GM18502 (cell line): ENCODE measurements around the gene ID3.
"Not testable (repeated sequence)": the region's sequence is repeated elsewhere in the genome, so short reads cannot be mapped to it uniquely, and the experiment has no call there.

Experiments used
- ATAC-seq: cut with Tn5 transposase; IDR thresholded peaks from one replicate; pipeline ENCODE4 v1.9.1; 2021; ENCODE audit warnings: mild to moderate bottlenecking; ENCODE audit not compliant: unreplicated experiment, poor library complexity

Gene ID3

DNA sequence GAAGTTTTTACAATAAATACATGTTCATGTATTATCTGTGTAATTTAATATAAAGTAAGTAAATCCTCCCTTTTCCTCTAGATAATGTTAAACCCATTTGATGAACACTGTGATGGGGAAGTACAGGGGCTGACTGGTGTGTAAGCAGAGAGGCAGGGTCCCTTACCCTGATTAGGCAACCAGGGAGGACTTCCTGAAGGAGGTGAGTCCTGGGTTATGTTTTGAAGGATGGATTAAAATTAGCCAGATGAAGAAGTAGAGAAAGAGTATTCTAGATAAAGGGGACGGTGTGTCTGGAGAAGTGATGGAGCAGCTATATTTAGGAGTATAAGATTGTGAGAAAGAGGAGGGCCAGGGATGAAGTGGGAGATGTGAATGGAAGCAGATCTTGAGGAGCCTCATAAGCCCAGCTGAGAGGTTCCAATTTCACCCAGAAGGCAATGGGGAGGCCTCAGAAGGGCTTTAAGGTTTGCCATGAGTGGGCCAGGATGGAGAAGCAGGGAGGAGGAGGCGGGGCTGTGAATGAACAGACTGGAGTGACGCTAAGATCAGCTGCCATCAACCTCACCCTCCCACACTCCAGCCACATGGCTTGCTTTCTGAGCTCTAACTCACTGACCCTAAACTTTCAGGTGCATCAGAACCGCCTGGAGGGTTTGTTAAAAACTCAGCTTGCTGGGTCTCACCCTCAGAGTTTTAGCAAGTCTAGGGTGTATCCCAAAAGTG is 30.9 kb upstream of the ID3 start:
- ATAC-seq = no peak

DNA sequence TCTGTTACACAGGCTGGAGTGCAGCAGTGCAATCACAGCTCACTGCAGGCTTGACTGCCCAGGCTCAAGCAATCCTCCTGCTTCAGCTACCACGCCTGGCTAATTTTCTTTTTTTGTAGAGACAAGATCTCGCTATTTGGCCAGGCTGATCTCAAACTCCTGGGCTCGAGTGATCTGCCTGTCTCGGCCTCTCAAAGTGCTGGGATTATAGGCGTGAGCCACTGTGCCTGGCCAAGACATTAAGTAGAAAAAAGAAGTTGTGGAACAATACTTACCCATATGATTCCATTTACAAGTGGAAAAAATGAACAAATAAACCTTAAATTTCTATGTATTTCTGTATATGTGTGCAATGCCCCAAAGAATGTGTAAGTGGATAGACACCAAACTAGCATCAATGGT is 30.3 kb upstream of the ID3 start:
- ATAC-seq = no peak

DNA sequence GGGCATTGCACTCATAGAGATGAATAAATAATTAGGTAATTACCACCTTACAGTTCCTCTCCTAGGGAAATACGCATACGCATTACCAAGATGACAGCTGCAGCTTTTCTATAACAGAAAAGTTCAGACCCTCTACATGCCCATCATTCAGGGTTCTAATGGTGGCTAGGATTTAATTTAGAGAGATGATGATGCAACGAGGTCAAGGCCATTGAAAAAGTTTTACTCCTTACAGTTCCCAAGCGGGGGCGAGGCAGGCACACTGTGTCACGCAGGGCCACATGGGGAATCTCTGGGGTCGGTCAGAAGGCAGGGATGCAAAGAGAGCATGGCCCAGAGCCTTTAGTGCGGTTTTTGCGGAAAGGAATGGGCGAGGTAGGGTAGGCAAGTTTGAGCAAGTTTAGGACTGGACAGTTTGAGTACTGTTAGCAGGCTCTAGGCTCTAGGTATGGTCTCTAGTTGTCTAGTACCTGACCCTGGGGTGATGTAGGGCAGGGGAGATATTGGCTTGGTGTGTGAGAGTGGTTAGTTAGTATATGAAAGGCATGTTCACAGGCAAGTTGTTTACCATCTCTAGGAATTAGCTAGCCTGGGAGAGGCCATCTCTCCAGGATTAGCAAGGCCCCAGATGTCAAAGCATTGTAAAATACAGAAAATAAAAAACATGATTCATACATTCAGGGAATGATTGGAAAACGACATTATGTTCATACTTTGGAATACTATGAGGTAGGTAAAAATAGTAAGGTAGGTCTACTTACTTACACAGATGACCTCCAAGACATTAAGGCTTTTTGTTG is 29.6 kb upstream of the ID3 start:
- ATAC-seq = no peak

DNA sequence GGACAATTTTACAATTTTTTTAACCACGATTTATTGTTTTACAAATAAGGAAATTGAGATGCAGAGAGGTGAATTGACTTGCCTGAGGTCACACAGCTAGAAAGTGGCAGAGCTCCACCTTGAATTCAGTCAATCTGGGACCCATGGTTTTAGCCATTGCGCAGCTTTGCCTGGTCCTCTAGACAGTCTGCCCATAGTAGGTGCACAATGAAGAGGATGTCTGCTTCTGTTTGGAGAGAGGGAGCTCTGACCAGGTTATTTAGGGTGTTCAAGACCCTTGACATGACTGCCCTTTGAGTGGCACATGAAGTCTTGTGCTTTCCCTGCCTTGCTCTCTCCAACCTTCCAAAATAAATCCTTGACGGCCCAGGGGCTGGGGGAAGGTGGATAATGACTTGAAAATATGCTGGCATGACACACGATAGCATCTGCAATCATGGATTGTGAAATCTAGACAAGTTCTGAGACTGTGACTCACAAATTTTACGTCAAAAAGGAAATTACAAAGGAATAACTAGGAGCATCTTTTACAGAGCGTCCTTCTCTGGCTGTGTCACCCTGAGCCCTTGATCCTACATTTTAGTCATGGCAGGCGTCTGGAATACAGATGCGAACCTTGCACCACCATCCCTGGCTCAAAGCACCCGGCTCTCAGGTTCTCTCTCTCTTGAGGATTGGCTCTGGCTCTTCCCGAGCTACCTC is 26.2 kb upstream of the ID3 start:
- no peak for ATAC-seq

DNA sequence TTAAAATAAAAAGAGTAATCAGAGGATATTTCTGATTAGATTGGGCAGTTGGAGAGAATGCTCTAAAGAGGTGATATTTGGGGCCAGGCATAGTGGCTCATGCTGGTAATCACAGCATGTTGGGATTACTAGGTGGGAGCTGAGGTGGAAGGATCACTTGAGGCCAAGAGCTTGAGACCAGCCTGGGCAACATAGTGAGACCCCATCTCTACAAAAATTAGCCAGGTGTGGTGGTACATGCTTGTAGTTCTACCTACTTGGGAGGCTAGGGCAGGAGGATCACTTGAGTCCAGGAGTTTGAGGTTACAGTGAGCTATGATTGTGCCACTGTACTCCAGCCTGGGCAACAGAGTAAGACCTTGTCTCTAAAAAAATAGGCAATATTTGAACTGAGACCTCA is 24.4 kb upstream of the ID3 start:
- not testable (repeated sequence) for ATAC-seq

DNA sequence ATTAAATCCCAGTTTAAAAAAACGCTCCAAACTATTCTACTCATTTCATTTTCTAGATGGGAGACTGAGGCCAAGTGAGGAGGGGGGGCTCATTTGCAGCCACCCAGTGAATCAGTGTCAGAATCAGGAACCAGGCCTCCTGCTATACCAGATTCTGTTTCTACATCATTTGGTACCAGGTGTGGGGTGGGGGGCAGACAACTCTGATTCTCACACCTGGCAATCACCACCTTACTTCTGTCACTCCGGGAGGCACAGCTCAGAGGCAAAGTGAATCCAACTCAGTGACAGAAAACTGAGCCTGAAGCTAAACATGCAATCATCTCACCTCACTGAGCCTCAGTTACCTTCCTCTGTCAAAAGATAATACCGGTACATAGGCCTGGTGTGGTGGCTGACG is 23.5 kb upstream of the ID3 start:
- ATAC-seq = no peak

DNA sequence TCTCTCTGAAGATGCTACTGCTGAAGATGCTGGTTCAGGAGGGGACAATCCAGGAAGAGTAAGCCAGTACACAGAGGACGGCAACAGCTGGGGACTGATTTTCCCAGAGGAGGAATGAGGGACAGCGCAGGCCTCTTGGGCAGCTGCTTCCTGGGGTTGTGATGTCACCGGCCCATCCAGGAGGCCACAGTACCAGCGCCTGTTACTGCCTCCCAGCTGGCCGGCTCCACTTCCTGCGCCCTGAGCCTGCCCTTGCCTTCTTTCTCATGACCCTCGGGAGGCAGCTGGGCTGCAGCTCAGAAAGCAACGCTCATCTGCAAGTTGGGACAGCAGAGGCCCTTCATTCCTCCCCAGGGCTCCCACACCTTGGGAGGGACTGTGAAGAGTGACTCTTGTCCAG is 21.9 kb upstream of the ID3 start:
- ATAC-seq = no peak

DNA sequence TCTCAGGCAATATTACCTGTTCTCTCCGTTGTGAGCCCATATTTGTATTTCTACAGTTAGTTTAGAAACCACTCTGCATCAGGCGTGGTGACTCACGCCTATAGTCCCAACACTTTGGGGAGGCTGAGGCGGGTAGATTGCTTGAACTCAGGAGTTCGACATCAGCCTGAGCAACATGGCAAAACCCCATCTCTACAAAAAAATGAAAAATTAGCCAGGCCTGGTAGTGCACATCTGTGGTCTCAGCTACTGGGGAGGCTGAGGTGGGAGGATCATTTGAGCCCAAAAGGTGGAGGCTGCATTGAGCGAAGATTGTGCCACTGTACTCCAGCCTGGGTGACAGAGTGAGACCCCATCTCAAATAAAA is 19.7 kb upstream of the ID3 start:
- no peak for ATAC-seq

DNA sequence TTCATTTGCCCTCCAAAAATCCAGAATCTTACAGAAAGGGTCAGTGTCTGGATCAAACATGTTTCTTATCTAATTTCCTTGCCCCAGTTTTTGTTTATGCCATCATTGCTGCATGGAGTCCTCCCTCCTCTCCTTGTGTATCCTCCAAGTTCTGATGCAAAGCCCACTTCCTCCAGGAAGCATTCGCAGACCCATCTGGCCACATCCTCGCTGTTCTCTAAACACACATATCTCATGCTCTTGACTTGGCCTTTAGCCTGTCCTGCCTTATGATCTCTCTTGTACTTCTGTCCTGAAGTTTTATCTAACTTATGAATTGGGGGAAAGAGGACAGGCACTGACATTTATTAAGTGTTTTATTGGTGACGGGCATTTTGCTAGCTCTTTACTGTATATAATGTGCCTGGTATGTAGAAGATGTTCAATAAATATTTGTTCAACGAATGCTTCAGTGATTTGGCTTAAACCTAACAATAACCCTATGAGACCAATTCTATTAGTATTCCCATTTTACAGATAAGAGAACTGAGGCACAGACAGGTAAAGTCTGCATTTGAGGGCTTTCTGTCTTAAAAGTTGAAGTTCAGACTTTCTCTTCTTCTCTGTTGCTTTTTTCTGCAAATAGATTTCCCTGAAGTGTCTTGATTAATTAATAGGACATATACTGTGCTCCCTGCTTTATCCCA is 19.2 kb upstream of the ID3 start:
- no peak for ATAC-seq

DNA sequence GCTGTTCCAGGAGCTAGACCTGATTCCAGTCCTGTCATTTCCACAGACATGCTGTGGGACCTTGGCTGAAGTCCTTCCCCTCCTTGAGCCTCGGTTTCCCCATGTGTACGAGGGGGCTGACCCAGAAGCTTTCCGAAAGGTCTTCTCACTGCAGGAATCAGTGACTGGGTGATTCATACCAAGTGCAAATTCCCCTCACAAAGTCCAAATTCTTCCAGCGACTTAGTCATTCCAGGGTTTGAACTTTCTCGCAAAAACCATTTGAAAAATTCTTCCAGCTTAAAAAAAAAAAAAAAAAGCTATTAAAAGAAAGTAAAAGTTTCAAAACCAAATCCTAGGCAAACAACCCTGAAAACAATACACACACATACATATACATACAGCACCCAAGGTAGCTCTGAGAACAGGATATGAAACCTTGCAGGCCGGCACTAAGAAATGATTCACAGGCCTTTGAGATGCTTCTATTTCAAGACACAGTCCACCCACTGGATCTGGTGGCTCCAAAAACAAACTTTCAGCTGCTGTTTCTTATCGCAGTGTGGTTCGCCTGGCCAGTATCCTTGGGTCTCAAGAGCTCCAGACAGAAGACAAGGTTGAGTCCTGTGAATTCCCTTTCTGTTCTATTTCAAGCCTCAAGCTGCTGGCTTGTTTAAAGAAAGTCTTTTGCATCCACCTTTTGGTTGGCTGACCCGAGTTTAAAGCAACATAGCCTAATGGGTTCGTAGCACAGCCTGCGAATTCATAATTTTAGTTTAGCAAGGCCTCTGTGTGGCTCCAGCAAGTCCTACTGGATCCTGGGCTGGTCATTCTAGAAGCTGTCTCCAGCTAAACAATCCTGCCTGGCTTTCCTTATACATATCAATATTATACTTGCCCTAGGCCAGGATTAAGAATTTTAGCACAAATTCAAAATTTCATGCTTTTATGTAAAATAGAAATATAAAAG is 18.0 kb upstream of the ID3 start:
- peak; percentile 83 for ATAC-seq

DNA sequence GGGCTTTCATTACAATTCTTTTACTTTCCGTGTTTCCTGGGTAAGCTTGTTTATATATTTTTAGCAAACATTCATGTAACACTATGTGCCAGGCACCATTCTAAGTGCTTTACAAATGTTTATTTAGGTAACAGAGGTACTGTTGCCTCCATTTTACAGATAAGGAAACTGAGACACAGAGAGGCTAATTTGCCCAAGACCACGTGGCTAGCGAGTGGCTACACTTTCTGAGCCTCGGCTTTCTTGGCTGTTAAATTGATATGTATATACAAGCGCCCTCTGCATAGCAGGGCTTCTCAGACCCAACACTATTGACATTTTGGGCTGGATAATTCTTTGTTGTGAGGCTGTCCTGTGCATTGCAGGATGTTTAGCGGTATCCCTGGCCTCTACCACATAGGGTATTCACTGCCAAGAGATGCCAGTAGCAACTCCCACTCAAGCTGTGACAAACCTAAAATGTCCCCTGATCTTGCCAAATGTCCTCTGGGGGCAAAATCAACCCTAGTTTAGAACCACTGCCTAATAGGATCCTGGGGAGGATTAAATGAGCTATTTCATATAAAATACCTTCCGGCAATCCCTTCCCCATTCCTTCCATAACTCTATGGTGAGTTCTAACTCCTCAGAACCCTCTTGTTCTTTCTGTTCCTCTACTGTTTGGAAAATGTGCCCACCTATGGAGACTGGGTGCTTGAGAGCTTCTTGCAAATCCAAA is 17.2 kb upstream of the ID3 start:
- ATAC-seq = no peak

DNA sequence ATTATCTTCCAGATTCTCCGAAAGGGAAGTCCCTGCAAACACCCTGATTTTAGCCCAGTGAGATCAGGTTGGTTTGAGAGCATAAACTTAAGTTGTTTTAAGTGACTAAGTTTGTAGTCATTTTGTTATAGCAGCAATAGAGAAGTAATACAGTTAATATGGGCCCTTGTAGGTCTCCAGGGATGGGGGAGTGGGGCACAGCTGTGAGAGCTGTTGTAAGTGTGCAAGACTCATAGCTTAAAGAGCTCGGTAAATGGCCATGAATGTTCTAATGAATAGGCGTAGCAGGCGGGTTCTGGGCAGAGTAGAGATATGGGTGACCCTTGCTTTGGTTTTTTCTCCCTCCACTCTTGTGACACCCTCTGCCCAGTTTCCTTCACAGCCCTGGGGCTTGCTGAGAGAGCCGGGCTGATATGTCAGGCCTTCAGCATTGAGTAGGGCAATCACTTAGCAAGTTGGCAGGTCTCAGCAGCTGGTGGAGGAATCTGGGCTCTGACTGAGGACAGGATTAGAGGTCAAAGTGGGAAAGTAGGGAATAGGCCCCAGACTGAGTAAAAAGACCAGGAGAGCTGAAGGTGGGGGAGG is 16.0 kb upstream of the ID3 start:
- ATAC-seq = no peak

DNA sequence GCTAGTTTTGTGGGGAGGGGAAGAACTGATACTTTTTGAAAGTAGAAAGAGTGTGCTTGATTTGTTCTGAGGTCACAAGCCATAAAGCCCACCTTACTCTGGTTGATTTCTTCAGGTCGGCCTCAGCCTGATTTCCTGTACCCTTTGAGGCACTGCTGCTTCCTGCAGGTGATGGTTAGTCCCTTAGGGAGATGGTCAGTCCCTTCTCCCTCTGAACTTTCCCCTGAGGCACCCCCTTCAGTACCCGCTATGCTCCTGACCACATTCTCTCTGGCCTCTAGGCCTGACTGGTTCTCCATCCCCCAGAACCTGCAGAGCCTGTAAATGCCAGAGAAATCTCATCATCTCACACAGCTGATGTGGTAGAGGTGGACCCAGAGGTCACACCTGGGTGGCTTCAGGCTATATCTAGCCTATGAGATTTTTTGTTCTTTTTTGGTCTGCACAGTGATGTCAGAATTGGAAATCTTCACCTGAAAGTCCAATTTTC is 15.0 kb upstream of the ID3 start:
- peak; percentile 35 for ATAC-seq

DNA sequence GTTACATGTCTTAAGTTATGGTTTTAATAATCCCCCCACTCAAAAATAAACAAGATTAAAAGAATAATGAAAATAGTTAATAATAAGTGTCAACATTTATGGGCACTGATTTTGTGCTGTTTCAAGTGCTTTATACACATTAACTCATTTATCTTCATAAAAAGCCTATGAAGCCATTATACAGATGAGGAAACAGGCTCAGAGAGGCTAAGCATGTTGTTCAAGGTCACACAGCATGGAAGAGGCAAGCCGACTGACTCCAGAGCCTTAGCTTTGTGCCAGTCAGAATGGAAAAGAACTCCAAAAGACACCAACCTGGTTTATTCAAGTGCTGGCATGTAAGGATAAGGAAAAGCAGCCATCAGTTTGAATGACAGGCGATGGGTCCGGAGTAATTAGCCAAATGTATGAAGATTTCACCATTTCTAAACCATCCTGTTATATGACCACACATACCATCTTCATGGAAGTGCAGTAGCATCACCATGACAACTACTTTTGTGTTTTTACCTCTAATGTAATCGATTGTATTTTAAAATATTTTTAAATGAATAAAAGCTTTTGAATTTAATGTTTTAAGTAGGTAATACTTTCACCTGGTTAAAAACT is 14.4 kb upstream of the ID3 start:
- ATAC-seq = no peak

DNA sequence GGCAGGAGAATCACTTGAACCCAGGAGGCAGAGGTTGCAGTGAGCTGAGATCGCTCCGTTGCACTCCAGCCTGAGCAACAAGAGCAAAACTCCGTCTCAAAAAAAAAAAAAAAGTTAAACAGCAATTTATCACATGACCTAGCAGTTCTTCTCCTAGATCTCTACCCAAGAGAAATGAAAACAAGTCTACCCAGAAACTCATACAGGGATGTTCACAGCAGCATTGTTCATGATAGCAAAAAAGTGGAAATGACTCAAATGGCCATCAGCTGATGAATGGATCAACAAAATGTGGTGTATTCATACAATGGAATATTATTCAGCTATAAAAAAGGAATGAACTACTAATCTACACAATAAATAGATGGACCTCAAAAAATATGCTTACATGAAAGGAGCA is 12.2 kb upstream of the ID3 start:
- ATAC-seq = no peak

DNA sequence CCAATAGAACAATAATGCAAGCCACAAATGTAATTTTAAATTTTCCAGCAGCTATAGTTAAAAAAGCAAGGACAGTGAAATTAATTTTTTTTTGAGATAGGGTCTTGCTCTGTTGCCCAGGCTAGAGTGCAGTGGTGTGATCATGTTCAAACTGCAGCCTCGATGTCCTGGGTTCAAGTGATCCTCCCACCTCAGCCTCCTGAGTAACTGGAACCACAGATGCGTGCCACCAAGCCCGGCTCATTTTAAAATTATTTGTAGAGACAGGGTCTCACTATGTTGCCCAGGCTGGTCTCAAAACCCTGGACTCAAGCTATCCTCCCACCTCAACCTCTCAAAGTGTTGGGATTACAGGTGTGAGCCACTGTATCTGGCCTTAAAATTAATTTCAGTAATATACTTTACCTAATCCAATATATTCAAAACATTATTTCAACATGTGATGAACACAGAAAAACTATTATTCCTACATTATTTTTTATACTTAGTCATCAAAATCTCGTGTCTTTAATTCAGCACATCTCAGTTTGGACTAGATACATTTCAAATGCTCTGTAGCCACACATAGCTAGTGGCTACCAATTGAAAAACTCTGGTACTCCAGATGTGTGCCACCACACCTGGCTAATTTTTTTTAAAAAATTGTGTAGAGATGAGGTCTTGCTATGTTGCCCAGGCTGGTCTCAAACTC is 10.8 kb upstream of the ID3 start:
- ATAC-seq = no peak

DNA sequence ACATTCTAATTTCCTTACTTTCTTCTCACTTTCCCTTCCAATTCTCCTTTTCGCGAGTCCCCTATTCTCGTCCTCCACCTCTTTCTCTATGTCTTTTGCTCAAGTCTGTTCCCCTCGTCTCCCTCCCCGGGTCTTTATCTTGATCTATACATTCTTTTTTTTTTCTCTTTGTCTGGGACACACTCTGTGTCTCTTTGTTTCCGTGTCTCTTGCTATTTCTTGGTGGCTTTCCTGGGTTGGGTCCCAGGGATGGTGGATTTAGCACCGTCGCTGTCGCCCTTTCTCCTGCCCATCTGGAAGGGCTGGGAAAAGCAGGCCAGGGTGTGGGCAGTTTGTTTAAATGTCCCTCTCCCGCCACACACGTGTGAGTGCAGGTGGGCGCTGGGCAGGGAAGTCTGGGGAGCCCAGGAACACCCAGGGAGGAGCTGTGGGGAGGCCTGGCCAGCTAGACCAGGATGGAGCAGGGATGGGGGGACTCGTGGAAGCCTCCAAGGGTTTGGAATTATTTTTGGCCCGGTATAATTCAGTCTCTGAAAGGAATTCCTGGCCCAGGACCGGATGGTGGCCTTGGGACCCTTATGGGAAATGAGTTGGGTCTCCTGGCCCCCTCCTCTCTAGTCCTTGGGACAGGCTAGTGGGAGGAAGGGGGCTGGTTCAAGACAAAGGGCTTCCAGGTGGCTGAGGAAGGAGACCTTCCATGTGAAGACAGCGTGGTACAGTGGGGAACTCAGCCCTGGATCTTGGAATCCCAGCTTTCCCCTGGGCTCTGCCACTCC is 9.5 kb upstream of the ID3 start:
- ATAC-seq = no peak
